HepG2 (cell line): Measurements from ENCODE around the gene KRT3.

ENCODE experiments used
- EZH2 ChIP-seq: conservative IDR thresholded peaks from 2 replicates; pipeline ENCODE4 v1.6.1; 2012; ENCODE audit warnings: mild to moderate bottlenecking, low read depth, low read length, moderate library complexity
- SP1 ChIP-seq, 2 experiments: fragments of 450-650 bp in 1 of 2; sonication (generic) in 1 of 2; formaldehyde crosslinking in 1 of 2; IDR thresholded peaks; 2 replicates each; pipeline versions ENCODE4 v1.4.0 to v1.6.1; 2016 to 2020; ENCODE audit warnings: missing genetic modification reagents in 1 of 2
- TF ChIP-seq, protein P1 (sequence below): sonication (generic); formaldehyde crosslinking; IDR thresholded peaks from 2 replicates; pipeline ENCODE4 v1.5.0; 2020; ENCODE audit warnings: mild to moderate bottlenecking, missing genetic modification reagents, moderate library complexity
- TF ChIP-seq, protein P2 (sequence below): fragments of 450-650 bp; IDR thresholded peaks from 2 replicates; pipeline ENCODE4 v1.6.1; 2017; ENCODE audit warnings: mild to moderate bottlenecking

DNA sequence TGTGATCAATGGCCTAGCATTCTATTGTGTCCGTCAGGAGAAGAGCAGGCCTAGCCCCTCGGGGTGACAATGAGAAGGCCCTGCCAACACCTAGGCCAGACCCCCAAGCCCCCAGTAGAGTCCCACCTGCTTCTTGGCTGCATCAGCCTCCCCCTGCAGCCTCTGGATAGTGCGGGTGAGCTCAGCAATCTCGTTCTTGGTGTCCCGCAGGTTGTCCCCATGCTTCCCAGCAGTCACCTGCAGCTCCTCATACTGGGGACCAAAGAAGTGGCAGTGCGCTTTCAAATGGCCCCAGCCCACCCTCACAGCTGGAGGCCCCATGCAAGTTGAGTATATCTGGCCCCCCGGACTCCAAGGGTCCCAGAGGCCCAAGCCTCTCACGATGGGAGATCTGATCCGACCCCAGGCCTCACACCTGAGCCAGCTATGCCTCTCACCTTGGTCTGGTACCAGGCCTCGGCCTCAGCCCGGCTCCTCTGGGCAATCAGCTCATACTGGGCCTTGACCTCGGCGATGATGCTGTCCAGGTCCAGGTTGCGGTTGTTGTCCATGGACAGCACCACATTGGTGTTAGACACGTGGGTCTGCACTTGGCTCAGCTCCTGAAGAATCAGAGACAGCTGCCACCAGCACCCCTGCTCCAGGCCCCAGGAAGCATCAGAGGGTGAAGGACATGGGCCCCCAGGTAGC lies 28.0 kb upstream of the KRT3 start:
- TF ChIP-seq, protein P1, sequence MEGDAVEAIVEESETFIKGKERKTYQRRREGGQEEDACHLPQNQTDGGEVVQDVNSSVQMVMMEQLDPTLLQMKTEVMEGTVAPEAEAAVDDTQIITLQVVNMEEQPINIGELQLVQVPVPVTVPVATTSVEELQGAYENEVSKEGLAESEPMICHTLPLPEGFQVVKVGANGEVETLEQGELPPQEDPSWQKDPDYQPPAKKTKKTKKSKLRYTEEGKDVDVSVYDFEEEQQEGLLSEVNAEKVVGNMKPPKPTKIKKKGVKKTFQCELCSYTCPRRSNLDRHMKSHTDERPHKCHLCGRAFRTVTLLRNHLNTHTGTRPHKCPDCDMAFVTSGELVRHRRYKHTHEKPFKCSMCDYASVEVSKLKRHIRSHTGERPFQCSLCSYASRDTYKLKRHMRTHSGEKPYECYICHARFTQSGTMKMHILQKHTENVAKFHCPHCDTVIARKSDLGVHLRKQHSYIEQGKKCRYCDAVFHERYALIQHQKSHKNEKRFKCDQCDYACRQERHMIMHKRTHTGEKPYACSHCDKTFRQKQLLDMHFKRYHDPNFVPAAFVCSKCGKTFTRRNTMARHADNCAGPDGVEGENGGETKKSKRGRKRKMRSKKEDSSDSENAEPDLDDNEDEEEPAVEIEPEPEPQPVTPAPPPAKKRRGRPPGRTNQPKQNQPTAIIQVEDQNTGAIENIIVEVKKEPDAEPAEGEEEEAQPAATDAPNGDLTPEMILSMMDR (CRISPR knock-in tag) = no peak
- TF ChIP-seq, protein P2, sequence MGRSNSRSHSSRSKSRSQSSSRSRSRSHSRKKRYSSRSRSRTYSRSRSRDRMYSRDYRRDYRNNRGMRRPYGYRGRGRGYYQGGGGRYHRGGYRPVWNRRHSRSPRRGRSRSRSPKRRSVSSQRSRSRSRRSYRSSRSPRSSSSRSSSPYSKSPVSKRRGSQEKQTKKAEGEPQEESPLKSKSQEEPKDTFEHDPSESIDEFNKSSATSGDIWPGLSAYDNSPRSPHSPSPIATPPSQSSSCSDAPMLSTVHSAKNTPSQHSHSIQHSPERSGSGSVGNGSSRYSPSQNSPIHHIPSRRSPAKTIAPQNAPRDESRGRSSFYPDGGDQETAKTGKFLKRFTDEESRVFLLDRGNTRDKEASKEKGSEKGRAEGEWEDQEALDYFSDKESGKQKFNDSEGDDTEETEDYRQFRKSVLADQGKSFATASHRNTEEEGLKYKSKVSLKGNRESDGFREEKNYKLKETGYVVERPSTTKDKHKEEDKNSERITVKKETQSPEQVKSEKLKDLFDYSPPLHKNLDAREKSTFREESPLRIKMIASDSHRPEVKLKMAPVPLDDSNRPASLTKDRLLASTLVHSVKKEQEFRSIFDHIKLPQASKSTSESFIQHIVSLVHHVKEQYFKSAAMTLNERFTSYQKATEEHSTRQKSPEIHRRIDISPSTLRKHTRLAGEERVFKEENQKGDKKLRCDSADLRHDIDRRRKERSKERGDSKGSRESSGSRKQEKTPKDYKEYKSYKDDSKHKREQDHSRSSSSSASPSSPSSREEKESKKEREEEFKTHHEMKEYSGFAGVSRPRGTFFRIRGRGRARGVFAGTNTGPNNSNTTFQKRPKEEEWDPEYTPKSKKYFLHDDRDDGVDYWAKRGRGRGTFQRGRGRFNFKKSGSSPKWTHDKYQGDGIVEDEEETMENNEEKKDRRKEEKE = no peak
- TF ChIP-seq EZH2 (no peak), SP1 (IDR thresholded peaks at IDR 0.05) (no peak), SP1 (CRISPR knock-in tag; IDR thresholded peaks at IDR 0.05) (no peak)
